Measurements from ENCODE around the gene TGM1.

TGM1 gene

GRCh38 chr14:24292118-24292807 lies 29.3 kb upstream of the TGM1 start:
- DNase-seq, result no peak

DNA sequence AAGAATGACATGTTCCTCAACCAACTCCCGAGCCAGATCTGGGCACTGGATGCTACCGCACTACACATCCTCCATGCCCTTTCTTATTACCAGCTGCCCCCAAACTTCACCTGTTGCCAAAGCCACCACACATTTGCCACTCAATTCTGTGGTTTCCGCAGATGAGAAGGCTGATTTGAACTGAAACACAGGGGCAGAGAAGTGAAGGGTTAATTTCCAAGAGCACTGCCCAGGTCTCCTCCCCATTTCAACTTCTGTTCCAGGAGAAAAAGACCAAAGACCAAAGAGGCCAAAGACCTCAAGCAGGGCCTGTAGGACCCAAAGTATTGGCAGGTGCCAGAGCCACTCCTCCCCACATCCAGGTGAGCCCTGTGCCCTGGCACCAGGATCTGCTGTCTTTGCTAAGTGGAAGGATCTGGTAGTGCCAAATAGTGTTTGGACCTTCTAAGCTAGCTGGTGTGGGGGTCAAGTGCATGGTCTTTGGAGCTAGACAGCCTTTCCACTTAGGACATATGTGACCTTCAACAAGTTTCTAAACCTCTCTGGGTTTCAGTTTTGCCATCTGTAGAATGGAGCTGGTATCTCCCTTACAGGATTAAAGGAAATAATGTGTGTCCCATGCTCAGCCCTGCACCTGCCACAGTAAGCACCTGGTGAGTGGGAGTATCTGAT lies 28.6 kb upstream of the TGM1 start:
- DNase-seq, result no peak

DNA sequence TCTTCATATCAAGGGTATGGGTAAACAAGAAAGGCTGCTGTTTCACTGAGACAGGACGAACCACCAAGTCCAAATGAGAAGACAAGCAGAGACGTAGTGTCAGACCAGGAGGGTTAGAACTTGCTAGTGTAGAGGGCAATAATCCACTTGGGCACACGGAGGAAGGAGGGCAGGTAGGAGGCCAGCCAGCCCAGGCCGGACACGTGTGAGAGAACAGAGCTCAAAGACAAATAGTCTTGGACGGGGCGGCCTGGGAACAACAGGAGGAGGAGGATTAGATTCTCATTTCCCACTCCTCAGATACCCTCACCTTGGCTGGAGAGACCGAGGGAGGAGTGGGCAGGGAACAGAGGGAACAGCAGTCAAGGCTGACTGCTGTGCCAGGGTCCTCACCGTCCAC lies 27.8 kb upstream of the TGM1 start:
- no peak for DNase-seq

- no peak for DNase-seq
Observed at GRCh38 chr14:24289649-24290280, 26.8 kb upstream of the TGM1 start.

GRCh38 chr14:24286996-24287395 lies 24.0 kb upstream of the TGM1 start:
- no peak for DNase-seq

DNA sequence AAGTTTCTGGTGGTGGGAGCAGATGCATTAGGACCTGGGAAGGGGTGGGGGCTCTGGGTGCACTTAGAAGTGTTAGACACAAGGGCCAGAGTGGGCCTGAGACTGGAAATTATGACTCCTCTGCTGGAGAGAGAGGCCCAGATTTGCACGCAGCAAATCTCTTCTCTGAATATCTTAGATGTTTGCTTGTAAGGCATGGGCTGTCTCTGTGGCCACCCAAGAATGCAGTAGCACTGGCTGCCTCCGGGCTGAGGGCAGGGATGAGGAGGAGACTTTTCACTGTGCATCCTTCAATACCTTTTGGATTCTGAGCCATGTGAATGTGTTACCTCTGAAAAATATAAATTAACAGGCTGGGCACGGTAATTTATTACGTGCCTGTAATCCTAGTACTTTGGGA lies 22.4 kb upstream of the TGM1 start:
- no peak for DNase-seq

DNA sequence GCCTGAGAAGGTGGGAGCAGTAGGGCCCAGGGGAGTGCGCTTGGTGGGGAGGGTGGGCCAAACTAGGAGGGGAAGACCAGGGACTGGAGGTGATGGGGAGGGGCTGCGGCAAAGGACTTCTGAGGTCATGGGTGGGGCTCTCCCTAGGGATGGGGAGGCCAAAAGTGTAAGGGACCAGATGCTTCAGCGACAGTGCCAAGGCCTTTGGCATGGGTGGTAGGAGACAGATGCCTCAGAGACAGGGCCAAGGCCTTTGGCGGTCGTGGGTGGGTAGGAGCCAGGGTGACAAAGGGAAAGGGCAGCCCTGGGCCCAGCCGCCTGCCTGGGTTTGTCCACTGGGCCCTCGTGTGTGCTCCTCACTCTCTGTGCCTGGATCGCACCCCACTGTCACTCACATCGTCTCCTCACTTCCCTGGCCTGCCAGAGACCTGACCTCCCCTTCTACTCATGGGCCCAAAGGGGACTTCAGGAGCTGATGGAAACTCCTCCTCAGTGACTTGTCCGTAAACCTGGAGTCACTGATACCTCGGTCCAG lies 21.6 kb upstream of the TGM1 start:
- no peak for DNase-seq

DNA sequence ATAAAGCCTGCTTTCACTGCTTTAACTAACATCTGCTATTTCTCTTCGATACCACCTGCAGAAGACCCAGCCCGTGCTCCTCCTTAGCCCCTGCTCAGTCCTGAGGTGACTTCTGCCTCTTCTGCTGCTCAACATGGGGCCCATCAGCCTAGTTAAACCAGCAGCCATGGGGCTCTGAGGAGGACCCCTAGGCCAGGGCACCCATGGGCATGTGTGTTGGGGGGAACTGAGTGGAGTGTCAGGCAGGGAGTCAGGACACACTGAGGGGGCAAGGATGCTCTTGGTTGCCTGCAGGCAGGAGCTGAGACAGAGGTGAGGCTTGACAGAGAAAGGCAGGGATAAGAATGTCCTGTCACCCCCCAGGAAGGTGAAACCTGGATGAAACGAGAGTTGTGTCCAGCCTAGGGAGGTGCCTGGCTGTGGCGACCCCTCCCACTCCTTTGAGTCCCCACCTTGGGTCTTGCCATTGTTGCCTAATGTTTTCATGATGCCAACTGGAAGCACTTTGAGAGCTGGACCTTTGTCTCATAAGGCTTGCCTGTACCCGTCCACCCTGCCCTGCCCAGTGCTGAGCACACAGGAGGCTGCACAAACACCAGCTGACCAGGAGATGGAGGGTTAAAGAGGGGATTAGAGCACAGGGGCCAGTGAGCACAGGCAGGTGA lies 21.0 kb upstream of the TGM1 start:
- DNase-seq, result no peak

DNA sequence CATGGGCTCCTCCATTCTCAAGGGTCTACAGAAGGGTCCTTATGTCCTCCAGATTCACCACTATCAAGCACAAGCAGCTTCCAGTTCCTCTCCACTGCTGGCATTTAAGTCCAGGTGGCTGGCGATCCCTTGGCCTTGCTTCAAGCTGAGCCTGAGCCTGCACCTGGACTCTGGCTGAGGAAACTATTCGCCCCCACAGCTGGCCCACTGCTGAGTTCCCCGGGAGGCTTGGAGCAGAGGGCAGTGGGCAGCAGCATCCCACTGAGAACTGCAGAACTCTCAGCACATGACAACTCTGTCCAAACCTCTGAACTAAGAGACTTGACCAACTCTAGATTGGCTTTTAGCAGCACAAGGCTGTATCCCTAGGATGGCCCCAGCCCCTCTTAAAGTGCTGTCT lies 19.8 kb upstream of the TGM1 start:
- DNase-seq, result no peak

- no peak for DNase-seq
Observed at GRCh38 chr14:24281636-24282035, 18.7 kb upstream of the TGM1 start.

DNA sequence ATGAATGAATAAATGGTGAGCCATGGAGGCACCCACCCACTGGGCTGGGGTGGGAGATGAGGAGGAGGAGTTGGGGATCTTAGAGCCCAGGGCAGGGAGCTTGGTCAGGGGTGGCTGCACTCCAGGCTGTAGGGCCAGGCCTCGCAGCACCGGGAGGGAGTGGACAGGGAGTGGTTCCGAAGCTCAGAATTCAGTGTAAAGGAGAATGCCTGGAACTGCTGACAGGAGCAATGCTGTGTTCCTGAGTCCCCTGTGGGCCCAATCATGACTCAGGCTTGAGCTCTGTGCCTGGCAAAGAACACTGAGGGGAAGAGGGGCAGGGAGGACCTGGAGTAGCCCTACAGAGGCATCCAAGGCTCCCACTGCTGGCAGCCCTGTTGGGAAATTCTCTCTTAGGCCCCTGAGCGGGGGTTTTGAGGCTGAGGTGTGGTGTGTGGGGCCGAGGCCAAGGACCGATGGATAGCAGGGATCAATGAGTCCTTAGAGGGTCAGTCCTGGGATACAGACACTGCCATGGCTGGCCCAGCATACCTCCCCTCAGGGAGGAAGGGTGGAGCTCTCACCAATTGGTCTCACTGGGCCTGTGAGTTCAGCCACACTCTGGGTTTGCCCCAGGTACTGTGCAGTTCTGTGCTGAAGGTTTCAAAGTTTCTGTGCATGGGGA lies 18.0 kb upstream of the TGM1 start:
- DNase-seq, result no peak

DNA sequence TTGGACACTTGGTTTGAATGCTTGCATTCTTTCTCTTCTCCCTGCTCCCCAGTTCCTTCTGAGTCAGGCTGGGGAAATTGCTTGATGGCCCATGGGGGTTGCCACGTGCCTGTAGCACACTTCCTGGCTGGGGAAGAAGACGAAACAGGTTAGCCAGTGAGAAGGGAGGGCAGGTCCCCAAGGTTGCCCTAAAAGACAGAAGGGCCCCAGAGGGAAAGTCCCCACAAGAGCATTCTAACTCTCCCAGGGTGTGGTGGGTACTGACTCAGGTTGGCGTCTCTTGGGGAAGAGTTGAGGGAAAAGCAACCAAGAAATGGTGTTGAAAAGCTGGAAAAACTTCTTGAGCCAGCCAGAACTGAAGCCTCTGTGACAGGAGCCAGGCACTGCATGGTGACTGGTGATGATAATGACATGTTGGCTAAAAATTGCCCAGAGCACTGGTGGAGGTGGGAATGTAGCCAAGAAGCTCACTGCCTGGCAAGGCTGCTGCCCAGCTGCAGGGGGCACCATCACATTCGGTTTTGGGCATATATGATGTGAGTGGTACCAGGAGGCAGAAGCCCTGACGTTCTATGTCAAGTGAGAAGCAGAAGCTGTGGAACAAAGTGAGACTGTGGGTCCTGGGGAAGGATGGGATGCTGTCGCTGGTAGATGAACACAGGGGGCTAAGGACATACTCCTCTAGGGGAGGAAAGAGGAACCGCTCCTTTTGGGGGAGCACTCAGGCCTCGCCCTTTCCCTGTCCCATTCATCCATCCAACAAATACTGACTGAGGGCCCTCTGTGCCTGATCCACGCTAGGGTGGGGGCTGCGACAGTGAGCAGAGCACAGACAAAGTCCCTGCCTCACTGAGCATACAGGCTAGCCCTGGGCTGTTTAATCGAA lies 16.6 kb upstream of the TGM1 start:
- peak; percentile 49 for DNase-seq

- DNase-seq, result no peak
Observed at GRCh38 chr14:24278424-24278823, 15.4 kb upstream of the TGM1 start.

GRCh38 chr14:24277606-24278321 lies 14.8 kb upstream of the TGM1 start:
- no peak for DNase-seq

DNA sequence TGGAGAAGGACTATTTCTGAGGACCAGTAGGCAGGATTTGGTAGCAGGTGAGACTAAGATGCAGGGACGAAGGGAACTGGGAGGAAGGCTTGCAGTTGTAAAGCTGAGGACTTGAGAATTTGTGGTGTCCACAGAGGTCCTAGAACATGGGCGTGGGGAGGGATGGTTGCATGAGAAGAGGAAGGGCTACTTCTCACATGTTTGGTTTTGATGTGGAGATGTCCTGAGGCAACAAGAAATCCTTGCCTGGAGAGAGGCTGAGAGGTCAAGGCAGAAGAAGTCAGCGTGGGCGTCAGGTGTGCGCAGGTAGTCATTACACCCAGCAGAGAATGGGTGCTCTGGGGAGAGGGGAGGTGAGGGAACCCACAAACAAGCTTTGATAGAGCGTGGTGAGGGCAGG lies 14.1 kb upstream of the TGM1 start:
- DNase-seq, result no peak

- peak; percentile 51 for DNase-seq
Observed at GRCh38 chr14:24274101-24274543, 11.1 kb upstream of the TGM1 start.

- DNase-seq, result no peak
Observed at GRCh38 chr14:24273422-24273998, 10.5 kb upstream of the TGM1 start.

- no peak for DNase-seq
Observed at GRCh38 chr14:24272467-24272866, 9.5 kb upstream of the TGM1 start.

DNA sequence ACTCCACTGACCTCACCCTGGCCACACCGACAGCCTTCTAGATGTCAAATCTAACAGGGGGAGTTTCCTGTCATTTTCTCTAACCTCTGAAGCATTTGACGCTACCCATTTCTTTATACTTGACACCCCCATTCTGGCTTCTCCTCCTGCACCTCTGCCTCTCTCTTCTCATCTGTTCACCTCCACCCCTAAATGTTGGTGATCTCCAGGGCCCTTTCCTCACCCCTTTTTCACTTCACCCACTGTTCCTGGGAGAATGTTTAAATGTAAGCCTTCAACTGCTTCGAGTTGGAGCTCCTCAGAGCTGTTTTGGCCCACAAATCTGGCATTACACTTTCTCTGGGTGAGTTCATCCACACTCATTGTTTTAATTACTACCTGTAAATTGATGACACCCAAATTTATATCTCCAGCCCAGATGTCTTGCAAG lies 8.9 kb upstream of the TGM1 start:
- no peak for DNase-seq

- peak; percentile 94 for DNase-seq
Observed at GRCh38 chr14:24271134-24271833, 8.3 kb upstream of the TGM1 start, which contains the start of gene RABGGTA. TSS of gene RABGGTA (minus strand) at chr14:24271597. CDS start at chr14:24271115, 482 bp downstream.
